NCI-H146 (cell line): Measurements from ENCODE around the gene ATP6V0D1.
"Not testable (repeated sequence)": the region's sequence is repeated elsewhere in the genome, so short reads cannot be mapped to it uniquely, and the experiment has no call there.

Experiments
- DNase-seq: peaks from one replicate; lab custom pipeline; 2025; lab: John Stamatoyannopoulos, UW

ATP6V0D1 gene

DNA sequence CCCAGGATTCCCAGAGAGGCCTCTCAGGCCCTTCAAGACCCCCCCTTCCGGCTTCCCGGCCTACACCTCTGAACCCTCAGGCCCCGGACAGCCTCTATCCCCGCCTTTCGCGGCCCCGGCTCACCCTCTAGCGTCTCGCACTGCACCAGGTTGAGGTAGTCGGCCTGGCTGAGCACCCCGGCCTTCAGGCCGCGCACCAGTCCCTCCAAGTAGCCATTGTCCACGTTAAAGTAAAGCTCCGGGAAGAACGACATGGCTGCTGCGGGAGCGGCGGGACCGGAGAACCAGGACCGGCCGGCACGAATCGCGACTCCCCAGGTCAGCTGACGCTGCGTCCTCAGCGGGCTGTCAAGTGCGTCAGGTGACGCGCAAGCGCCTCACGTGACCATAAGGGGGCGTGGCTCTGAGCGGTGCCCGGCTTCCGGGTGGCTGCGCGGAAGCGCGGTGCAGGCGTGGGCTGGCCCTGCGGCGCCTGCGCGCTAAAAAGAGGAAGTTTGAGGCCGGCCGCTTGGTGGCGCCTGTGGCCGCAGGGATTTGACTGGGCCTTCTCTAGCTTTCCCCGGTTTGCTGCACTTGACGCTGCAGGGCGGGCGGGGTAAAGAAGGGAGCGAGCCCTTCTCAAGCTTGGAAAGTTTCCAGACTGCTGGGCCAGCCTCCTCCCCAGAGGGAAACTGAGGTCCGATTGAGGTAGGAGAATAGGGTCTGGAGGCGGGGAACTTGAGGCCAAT is at the start of gene ATP6V0D1:
Gene ATP6V0D1 (minus strand): TSS at position 325 of the 728 bp plus-strand sequence. CDS start 71 bp downstream, at position 254.
- DNase-seq, result peak; percentile 93

DNA sequence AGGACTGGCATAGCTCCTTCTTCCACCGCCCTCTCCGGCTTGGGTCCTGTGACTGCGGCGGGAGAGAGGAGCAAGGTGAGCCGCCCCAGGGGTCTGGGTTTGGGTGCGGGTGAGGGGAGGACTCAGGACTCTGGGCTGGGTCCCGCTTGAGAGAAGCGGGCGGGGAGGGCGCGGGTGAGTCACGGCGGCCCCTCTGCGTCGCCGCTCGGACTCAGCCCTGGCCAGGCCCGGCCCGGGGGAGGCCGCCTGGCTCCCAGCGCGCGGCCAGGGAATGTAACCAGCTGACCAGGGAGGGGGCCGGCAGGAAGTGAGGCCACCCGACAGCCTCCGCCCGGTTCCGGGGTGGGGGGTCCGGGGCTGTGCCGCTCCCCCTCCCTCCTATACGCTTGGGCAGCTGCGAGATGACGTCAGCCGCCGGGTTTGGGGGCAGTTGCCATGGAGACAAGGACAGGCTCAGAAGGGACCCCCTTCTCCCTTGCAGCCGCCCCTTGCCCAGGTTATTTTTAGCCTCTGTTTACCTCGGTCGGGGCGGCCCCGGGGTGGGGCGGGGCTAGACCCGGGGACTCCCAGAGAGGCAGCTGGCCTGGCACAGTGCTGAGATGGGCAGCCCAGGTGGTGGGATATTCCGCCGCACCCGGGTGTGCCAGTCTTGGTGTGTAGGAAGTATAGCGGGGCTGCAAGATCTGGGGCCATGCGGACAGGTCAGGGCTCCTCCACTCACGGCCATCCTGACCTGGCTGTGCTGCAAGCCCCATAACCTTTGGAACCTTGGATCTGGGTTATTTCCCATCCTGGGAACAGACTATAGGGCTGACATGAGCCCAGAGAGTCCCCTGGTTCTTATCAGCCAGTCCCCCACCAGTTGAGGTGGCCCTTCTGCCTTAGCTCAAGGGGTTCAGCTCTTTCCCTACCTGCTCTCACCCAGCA is 49.3 kb upstream of the ATP6V0D1 start:
- peak; percentile 61 for DNase-seq

DNA sequence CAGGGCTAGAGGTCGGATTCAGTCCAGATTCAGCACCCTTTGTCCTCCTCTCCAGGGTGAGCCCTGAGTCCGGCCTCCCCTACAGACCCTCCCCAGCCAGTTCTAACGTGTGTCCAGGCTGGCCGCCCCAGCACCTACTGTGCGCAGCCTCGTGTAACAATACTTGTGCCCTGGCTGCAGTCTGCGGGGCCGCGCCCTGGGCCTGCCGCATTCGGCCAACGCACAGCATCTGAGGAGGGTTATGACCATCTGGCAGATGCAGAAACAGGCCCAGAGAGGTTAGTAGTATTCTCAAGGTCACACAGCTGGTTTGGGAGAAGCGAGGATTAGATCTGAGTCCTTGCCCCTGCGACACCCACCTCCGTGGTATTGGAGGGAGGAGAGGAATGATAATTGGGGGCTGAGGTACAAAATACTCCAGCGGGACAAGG is 48.6 kb upstream of the ATP6V0D1 start:
- DNase-seq, result no peak

DNA sequence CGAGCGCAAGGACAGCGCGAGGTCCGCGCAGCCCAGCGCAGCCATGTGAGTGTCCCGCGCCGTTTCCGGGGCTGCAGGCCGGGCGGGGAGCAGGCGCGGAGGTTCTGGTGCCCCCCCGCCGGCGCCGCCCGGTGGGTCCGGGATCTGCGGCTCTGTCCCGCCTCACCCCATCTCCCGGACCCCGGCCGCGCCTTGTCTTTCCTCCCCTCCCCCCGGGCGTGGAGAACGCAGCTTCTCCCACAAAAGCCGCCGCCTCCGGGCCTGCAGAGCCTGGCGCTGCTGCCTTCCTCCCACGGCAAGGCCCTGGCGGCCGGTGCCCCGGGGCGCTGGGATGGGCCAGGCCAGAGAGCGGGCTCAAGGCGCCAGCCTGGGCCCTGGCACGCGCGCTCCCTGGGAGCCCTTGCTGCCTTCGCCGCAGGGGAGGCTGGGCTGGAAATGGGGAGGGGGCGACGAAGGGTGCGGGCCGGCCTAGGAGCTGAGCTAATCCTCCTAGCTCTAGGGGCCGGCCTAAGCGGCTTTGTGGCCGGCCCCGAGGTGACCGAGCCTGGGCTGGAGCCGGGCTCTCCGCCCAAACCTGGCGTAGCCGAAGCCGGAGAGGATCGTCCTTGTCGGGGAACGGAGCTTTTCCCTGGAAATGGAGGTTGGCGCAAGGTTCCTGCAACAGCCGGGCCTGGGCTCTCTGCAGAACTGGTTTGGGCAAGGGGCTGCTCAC is 48.1 kb upstream of the ATP6V0D1 start:
- DNase-seq, result peak; percentile 55

DNA sequence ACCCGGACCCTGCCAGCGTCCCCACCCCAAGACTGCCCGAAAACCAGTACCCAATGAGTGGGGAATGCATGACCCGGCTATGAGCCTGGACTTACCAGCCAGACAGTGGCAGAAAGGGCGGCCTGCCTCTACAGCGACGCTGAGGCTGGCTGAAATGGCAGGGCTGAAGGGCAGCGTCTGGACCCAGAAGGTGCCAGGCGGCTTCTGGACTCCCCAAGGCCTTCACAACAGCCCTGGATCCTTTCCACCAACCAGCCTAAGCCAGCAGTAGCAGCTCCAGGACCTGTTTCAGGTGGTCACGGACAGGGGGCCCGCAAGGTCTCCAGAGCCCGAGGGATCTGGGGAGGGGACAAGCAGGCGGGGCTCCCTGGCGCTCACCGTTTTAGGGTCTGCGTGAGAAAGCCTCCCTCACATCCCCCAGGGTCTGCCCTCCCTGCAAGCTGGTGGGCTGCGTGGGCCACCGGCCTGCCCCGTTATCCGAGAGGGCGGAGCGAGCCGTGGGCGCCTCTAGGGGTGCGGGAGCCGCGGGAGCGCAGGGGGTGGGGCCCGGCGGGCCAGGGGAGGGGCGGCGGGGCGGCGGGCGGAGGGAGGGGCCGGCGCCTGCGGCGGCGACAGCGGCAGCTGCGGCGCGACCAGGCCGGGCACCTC is 47.4 kb upstream of the ATP6V0D1 start, which contains the start of gene RIPOR1:
Gene RIPOR1 (plus strand): TSS at position 608 of the 648 bp plus-strand sequence. CDS start 9,618 bp downstream, outside the sequence.
- DNase-seq, result peak; percentile 48

DNA sequence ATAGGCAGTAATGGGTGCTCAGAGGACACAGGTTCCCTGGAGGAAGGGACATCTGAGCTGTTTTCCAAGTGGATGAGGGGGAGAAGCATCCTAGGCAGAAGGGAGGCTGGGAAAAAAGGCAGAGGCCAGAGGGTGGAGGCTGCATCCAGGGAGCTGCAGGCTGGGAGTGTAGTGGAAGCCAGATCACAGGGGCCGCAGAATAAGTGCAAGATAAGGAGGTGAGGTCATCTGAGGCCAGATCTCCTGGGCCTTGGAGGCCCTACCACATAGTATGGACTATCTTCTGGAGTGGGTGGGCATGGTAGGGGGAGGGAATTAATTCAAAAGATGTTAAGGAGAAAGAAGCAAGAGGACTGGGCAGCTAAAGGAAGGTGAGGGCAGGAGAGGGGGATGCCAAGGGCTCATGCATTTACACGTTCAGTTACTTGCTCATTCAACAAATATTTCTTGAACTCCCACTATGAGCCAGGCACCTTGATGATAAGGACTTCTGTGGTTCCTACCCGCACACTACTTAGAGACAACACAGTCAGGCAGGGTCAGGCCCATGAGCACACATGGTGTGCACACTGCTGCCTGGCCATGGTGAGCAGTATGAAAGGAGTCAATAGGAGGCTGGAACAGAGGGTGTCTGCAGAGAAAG is 45.3 kb upstream of the ATP6V0D1 start:
- no peak for DNase-seq

DNA sequence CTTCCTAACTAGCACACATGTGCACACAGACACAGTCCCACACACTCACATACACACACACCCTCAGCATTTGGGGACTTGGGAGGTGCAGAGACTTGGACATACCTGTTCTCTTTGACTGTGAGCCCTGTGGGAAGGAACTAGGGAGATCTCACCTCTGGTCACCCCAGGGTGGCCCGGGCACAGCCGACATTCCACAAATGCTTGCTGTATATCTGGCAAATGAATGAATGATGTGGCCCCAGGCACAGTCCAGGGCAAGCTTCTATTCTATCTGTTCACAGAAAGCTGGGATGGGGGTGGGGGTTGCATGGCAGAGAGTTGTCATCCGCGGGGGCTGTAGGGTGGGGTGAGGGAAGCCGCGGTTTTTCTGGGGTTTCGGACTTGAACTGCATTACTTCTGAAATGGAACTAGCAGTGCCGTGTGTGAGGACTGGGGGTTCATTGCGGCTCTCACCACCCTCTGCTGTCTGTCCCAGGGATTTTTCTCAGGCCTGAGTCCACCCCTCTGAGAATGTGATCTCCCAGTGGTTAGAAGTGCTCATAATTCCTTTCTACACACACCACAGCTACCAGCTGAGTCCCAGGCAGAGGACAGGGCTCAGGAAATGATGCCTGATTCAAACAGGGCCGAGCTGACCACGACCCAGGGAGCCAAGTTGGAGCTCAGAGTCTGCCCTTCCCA is 44.4 kb upstream of the ATP6V0D1 start:
- no peak for DNase-seq

DNA sequence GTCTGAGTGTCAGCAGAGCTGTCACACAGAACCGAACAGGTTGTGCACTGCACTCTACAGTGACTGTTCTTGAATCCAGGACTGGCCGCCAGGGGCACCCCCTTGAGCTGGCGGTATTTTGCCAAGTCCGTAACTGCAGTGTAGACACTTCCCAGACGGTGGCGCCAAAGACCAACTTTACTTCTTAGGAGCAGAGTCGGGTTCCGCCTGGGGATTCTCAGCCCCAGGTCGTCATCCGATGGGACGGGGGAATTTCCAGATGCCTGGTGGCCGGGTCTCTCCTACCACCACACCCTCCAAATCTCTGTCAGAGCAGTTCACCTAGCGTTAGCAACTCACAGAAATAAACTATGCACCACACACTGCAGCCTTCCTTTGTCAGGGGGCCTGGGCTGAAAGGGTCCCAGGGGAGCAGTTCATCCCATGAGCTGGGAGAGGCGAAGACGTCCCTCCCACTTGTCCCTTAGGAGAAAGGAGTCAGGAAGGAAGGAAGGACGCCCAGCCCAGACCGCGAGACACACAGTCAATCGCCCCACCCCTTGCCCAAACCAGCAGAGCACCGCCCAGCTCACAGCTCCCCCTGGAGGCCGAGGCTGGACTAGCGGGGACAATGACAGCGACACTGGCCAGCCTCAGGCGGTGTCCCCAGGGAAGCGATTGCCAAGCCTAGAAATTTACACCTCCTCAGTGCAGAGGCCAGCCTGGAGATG is 40.3 kb upstream of the ATP6V0D1 start:
- DNase-seq, result peak; percentile 90

DNA sequence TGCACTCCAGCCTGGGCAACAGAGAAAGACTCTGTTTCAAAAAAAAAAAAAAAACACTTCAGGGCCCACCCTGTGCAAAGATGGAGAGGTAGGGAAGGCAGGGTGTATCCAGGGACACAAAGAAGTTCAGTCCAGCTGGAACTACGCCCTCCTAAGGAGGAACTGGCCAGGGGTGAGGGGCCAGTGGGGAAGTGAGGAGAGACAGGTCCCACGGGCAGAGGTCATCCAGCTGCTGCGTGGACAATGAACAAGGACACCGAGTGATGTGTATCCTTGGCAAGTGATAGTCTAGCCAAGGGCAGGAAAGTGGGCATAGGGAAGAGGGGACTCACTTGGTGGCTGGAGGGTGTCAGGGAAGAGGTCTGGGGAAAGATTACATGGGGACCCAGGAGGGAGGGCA is 38.3 kb upstream of the ATP6V0D1 start:
- no peak for DNase-seq

DNA sequence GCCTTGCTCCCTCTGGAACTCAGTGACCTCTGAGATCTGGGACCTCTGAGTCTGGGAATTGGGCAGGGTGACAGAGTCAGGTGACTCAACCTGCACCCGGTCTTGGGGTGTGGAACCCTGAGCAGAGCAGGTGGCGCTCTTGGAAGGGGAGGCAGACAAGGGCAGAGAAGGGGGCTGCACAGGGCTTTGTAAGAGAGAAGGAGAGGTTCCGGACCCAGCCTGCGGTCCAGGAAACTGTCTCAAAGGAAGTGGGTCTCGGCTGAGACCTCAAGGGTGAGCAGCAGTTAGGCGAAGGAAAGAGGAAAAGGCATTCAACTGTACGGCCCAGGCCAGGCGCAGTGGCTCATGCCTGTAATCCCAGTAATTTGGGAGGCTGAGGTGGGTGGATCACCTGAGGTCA is 37.7 kb upstream of the ATP6V0D1 start:
- no peak for DNase-seq

DNA sequence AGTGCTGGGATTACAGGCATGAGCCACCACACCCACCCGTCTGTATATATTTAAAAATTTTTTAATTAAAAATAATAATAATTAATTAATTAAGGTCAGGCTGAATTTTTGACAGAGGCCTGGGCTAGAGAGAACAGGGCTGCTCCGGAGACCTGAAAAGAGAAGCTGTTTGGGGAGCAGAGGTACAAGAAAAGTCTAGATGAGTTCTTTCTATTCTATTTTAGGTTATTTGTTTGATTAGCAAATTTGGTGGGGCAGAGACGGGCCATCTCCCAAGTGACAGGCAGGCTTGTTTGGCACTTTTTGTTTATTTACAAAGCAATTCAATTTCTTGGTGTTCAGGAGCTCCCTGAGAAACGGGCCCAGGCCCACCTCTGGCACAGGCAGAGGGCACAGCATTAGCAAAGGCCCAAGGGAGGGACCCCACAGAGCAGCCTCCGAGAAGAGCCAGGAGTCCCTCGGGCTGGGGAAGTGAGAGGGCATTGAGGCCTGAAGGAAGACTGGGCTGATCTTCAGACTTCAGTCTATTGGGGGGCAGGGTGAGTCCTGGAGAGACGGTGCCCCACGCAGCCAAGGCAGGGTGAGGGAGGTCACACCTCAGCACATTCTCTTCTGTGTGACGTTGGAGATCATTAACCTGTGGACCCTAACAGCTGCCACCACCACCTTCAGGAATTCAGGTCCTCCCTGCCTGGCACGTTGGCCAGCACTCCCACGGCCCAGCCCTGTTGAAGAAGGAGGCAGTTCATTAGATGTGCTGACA is 36.9 kb upstream of the ATP6V0D1 start:
- no peak for DNase-seq

DNA sequence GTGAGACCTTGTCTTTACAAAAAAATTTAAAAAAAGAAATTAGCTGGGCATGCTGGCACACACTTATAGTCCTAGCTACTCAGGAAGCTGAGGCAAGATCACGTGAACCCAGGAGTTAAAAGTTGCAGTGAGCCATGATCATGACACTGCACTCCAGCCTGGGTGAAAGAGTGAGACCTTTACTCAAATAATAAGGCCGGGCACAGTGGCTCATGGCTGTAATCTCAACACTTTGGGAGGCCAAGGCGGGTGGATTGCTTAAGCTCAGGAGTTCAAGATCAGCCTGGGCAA is 36.1 kb upstream of the ATP6V0D1 start:
- DNase-seq, result no peak

DNA sequence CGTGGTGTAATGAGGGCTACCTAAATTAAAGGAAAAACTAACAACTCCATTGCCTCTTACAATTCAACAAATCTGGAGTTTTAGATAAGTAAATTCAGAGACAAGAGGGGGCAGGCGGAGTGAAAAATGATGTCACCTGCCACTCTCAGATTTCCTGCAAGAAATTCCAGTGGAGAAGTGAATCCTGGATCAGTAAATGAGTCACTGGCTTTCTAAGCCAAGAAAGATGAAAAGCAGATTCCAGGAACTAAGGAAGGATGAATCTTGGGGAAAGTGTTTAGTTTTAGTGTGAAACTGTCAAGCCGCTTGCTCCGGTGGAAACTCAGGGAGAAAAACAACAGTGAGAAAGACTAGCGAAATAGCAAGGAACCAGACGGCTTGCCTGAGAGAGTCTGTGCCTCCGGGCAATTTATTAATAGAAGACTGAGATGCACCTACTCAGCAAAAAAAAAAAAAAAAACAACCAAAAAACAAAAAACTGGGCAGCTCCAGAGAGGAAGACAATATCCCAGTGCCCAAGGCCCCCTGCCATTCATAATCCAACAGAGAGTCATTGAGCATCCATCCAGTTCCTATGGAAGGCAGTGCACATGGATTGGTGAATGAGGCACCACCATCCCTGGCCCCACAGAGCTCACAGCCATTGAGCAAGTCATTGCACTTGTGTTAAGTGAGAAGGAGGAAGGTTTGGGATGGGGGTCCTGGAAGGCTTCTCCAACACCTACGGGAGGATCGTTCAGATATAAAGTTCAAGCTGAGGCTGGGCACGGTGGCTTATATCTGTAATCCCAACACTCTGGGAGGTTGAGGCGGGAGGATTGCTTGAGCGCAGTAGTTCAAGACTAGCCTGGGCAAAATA is 35.6 kb upstream of the ATP6V0D1 start:
- no peak for DNase-seq

DNA sequence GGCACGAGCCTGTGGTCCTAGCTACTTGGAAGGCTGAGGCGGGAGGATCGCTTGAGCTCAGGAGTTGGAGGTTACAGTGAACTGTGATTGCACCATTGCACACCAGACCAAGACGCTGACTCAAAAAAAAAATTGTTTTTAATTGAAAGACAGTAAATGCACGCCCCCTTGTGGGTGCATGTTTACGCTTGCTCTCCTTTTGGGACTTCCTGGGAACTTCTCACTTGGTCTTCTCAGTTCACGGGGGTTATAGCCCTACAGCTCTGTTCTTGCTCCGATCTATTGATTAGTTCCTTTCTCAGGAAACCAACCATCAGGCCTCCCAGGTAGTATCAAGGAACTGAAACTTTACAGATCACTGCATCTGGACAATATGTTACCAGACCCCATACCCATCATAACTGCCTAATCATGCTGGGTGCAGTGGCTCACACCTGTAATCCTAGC is 33.4 kb upstream of the ATP6V0D1 start:
- DNase-seq, result peak; percentile 71

DNA sequence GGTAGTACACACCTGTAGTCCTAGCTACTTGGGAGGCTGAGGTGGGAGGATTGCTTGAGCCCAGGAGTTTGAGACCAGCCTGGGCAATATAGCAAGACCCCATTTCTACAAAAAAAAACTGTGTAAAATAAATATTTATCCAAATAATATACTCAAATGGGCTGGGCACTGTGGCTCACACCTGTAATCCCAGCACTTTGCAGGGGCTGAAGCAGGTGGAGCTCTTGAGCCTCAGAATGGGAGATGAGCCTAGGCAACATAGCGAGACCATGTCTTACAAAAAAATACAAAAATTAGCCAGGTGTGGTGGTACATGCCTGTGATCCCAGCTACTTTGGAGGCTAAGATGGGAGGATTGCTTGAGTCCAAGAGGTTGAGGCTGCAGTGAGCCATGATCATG is 32.9 kb upstream of the ATP6V0D1 start:
- DNase-seq, result not testable (repeated sequence)

DNA sequence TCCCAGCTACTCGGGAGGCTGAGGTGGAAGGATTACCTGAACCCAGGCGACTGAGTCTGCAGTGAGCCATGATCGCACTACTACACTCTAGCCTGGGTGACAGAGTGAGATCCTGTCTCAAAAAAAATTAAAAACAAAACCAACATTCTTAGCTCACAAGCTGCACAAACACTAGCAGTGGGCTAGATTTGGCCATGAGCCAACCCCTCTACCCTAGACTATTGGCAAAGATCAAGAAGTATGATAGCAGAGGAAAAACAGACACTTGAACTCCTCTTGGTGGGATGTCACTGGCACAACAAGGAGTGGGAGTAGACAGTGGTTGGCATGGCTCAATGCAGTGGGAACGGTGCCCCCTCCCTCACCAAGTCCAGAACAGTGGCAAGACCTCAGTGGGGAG is 28.1 kb upstream of the ATP6V0D1 start:
- no peak for DNase-seq

DNA sequence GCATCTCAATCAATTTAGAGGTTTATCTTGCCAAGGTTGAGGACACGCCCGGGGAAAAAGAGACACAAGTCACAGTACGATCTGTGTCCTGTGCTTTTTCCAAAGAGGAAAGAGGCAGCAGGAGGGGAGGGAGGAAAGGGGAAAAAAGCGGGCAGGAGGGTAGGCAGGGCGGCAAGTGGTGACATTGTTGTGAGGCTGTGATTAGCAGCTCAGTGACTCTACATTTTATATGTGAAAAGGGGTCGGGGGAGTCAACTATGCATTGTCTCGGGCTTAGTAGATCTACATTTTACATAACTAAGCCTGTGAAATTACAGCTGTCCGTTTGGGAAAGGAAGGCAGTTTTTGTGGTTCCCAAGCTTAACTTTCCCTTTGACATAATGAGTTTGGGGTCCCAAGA is 25.5 kb upstream of the ATP6V0D1 start:
- DNase-seq, result no peak
